HepG2 (cell line): ENCODE measurements around the gene FEV. TPM values are rescaled to one million over a fixed set of nuclear protein-coding genes. Genes with fewer than 3 reads are reported as not detected.
A peak's percentile ranks its signal among the peaks of the same experiment; 100 is the strongest.

ENCODE experiments used
- ATAC-seq: fragments of 200-7000 bp; cut with Tn5 transposase; 3 replicates; pipeline ENCODE4 v1.9.1; 2020; ENCODE audit warnings: mild to moderate bottlenecking, moderate library complexity
- BruUV-seq: library from RNA; stranded (reverse); fragments of 400-500 nt; replicated peaks from 2 replicates; lab custom pipeline; 2021; lab: Mats Ljungman, UMichigan
- CTCF ChIA-PET: fragments of 300-600 bp; formaldehyde crosslinking; extraction: SDS; loops from one replicate; lab custom pipeline; 2021; ENCODE audit warnings: low total read pairs, inconsistent platforms, low intra/inter-chr PET ratio; lab: Yijun Ruan, JAX
- POLR2A ChIA-PET: fragments of 350-600 bp; sonication (Branson Sonifier 250); formaldehyde crosslinking; loops from one replicate; lab custom pipeline; 2020; ENCODE audit warnings: antibody characterized with exemption, inconsistent platforms; lab: Yijun Ruan, JAX
- DNase-seq: peaks from one replicate; pipeline ENCODE4 v3.0.0-alpha.2; 2015; ENCODE audit warnings: low spot score
- FAIRE-seq: peaks from 3 replicates; lab custom pipeline; 2011; peaks lifted over from hg19 to GRCh38; lab: Jason Lieb, UNC
- H2AFZ ChIP-seq: one replicate; pipeline ENCODE4 v1.6.1; 2011; ENCODE audit warnings: low read length, inconsistent platforms
- H3K27ac ChIP-seq: fragments of 300-600 bp; 3 replicates; pipeline ENCODE4 v1.8.0; 2011; ENCODE audit warnings: mixed run types, mild to moderate bottlenecking, mixed read lengths, low read length, inconsistent platforms; ENCODE audit not compliant: insufficient read depth; ENCODE audit errors: extremely low read length
- H3K27me3 ChIP-seq, 2 experiments: fragments of 200-600 bp in 1 of 2; 2 replicates in 1 of 2; 3 replicates in 1 of 2; pipeline versions ENCODE4 v1.6.0 to v1.8.0; 2011; ENCODE audit warnings: low read length in 2 of 2, mild to moderate bottlenecking in 2 of 2, moderate library complexity in 2 of 2, inconsistent platforms in 1 of 2; ENCODE audit not compliant: insufficient read depth in 2 of 2, control insufficient read depth in 1 of 2
- H3K36me3 ChIP-seq, 2 experiments: fragments of 200-600 bp in 1 of 2; replicated peaks in 1 of 2; 2 replicates in 1 of 2; 3 replicates in 1 of 2; pipeline versions ENCODE4 v1.5.1 to v1.8.0; 2011; ENCODE audit warnings: low read length in 2 of 2, inconsistent platforms in 1 of 2; ENCODE audit not compliant: insufficient read depth in 2 of 2, control insufficient read depth in 1 of 2
- H3K4me1 ChIP-seq: 2 replicates; pipeline ENCODE4 v1.5.1; 2012; ENCODE audit warnings: low read length, inconsistent platforms; ENCODE audit not compliant: insufficient read depth
- H3K4me2 ChIP-seq: 2 replicates; pipeline ENCODE4 v1.6.0; 2011; ENCODE audit warnings: low read depth, low read length, inconsistent platforms
- H3K4me3 ChIP-seq, 3 experiments: fragments of 200-600 bp in 1 of 3; sonication (generic), shearing (Covaris generic) in 1 of 3; replicated peaks in 1 of 3; 2 replicates each; pipeline ENCODE4 v1.5.1; 2011 to 2016; ENCODE audit warnings: low read length in 3 of 3, inconsistent platforms in 2 of 3, low read depth in 2 of 3, mild to moderate bottlenecking in 2 of 3, control low read depth in 1 of 3, mixed read lengths in 1 of 3; ENCODE audit not compliant: insufficient read depth in 1 of 3
- H3K79me2 ChIP-seq: one replicate; pipeline ENCODE4 v1.6.1; 2011; ENCODE audit warnings: low read length, inconsistent platforms; ENCODE audit not compliant: insufficient read depth
- H3K9ac ChIP-seq: 2 replicates; pipeline ENCODE4 v1.6.0; 2011; ENCODE audit warnings: mild to moderate bottlenecking, low read depth, low read length, inconsistent platforms; ENCODE audit not compliant: insufficient read depth
- H3K9me3 ChIP-seq: 2 replicates; pipeline ENCODE4 v1.5.1; 2012; ENCODE audit warnings: mild to moderate bottlenecking, low read length
- H4K20me1 ChIP-seq: 2 replicates; pipeline ENCODE4 v1.6.0; 2011; ENCODE audit warnings: inconsistent platforms, mild to moderate bottlenecking, low read length, moderate library complexity; ENCODE audit not compliant: insufficient read depth
- AKAP8 ChIP-seq: sonication (generic); formaldehyde crosslinking; IDR thresholded peaks from 2 replicates; pipeline ENCODE4 v1.5.1; 2020; ENCODE audit warnings: mild to moderate bottlenecking, missing genetic modification reagents
- DNMT1 ChIP-seq: sonication (generic); formaldehyde crosslinking; IDR thresholded peaks from 2 replicates; pipeline ENCODE4 v1.5.1; 2020; ENCODE audit warnings: mild to moderate bottlenecking, missing genetic modification reagents
- FOXM1 ChIP-seq: sonication (generic); formaldehyde crosslinking; IDR thresholded peaks from 2 replicates; pipeline ENCODE4 v1.5.0; 2020; ENCODE audit warnings: missing genetic modification reagents
- KLF6 ChIP-seq: IDR thresholded peaks from 2 replicates; pipeline ENCODE4 v1.8.0; 2016; ENCODE audit warnings: missing biosample characterization, missing genetic modification reagents
- REPIN1 ChIP-seq: sonication (generic); formaldehyde crosslinking; IDR thresholded peaks from 2 replicates; pipeline ENCODE4 v1.8.0; 2022; ENCODE audit warnings: missing genetic modification reagents, low read depth, mild to moderate bottlenecking, borderline replicate concordance
- SALL1 ChIP-seq: sonication (generic); formaldehyde crosslinking; IDR thresholded peaks from 2 replicates; pipeline ENCODE4 v1.8.0; 2022; ENCODE audit warnings: mild to moderate bottlenecking, missing genetic modification reagents
- ZNF354B ChIP-seq: sonication (generic); formaldehyde crosslinking; IDR thresholded peaks from 2 replicates; pipeline ENCODE4 v1.8.0; 2022; ENCODE audit warnings: mild to moderate bottlenecking, missing genetic modification reagents
- ZNF672 ChIP-seq: sonication (generic); formaldehyde crosslinking; IDR thresholded peaks from 2 replicates; pipeline ENCODE4 v1.8.1; 2022; ENCODE audit warnings: missing genetic modification reagents
- ZNF839 ChIP-seq: sonication (generic); formaldehyde crosslinking; IDR thresholded peaks from 2 replicates; pipeline ENCODE4 v1.4.0; 2020; ENCODE audit warnings: missing genetic modification reagents, mild to moderate bottlenecking, borderline replicate concordance
- WGBS: methylation state at CpG from one replicate; pipeline ENCODE4 v1.1.6; 2017; ENCODE audit warnings: low lambda C conversion rate; 5-methylcytosine and 5-hydroxymethylcytosine counted together
- in situ Hi-C: cut with HindIII; loops from 2 replicates; pipeline ENCODE4 v1.10.0; 2017; ENCODE audit warnings: low pct_unique_long_range_greater_than_20kb; ENCODE audit not compliant: extremely low pct_ligation_motif_present
- intact Hi-C: fragments of 100-400 bp; cut with micrococcal nuclease; formaldehyde crosslinking; loops from one replicate; pipeline ENCODE4 v1.10.0; 2022; ENCODE audit not compliant: unreplicated experiment
- polyA plus RNA-seq, 8 experiments: library from polyadenylated mRNA; depleted of rRNA in 3 of 8; stranded (reverse) in 7 of 8; unstranded in 1 of 8; fragments of >200 nt; fragmentation: Illumina TruSeq in 4 of 8; extraction: Trizol in 4 of 8; gene quantifications; 2 replicates each; pipeline versions ENCODE4 v1.2.1 to v1.2.3, GENCODE V29; 2011 to 2016; ENCODE audit warnings: low read depth in 4 of 8, missing spikeins in 1 of 8, mixed read lengths in 1 of 8; ENCODE audit not compliant: insufficient read depth in 1 of 8
- total RNA-seq, 5 experiments: library from RNA; depleted of rRNA; stranded (reverse); fragments of >200 nt; fragmentation: Illumina TruSeq; extraction: Trizol; gene quantifications; 2 replicates each; pipeline ENCODE4 v1.2.3, GENCODE V29; 2016; ENCODE audit warnings: low read depth in 1 of 5
- TF ChIP-seq, protein P1 (sequence below): sonication (generic); formaldehyde crosslinking; conservative IDR thresholded peaks from 2 replicates; pipeline ENCODE4 v1.8.0; 2022; ENCODE audit warnings: mild to moderate bottlenecking, moderate library complexity, missing genetic modification reagents
- TF ChIP-seq, protein P2 (sequence below): sonication (generic); formaldehyde crosslinking; IDR thresholded peaks from 2 replicates; pipeline ENCODE4 v1.4.0; 2020; ENCODE audit warnings: mild to moderate bottlenecking, missing genetic modification reagents, borderline replicate concordance
- TF ChIP-seq, protein P3 (sequence below): sonication (generic); formaldehyde crosslinking; IDR thresholded peaks from 2 replicates; pipeline ENCODE4 v1.5.1; 2020; ENCODE audit warnings: missing genetic modification reagents, mild to moderate bottlenecking, borderline replicate concordance

The FEV gene
- total and polyA plus RNA-seq, 2 of the 13 experiments (the other 11 are each of a cell fraction or from before 2014, with no cell fraction given), result not detected

DNA sequence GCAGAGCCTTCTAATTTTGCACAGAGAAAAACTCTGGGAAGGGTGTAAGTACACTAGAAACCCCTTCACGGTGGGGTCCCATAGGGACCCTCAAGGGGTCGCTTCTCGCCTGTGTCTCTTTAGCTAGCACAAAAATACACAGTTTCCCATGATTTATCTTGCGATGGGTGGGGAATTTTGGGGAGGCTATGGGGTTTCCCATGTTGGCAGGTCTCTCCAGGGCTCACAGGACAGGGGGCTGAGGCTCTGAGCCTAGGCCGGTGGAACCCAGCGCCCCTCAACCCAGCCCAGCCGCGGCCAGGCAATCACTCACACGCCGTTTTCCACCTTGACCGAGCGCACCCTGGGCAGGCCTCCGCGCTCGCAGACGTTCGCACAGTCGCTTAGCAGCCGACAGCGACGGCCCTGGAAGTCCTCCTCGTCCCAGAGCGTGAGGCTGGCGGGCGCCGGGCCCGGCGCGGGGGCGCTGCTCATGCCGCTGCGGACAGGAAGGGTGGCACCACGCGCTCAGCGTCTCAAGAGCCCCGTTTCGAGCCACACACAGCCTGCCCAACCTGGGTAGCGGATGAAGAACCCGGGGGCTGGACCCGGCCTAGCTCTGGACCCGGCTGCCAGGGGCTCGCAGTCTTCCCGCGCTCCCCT is 7.8 kb upstream of the FEV start:
- no peak overlapping the region for H3K27ac ChIP-seq
- H3K9me3 ChIP-seq, result no peaks in the 10 kb centered on the region
- peak overlapping the region; percentile 61; the same call in 1 of the 2 replicates for H3K4me2 ChIP-seq
- WGBS, result 8% methylated on average over 20 of the region's 44 CpGs
- peaks cover 37 to 96% of the 10 kb centered on the region in 2 experiments for H3K27me3 ChIP-seq
- peak; percentile 48 for ATAC-seq
- DNase-seq, result no peak
- peaks cover 25% of the 10 kb centered on the region; the same call in 1 of the 2 replicates for H4K20me1 ChIP-seq
- CTCF ChIA-PET, result interaction anchor here (1.2 to 1.7 kb wide), 2 partner anchors 13 to 127 kb away, joined by 3 to 7 read pairs; no protein-coding TSS in a partner anchor
- no peak overlapping the region for H3K9ac ChIP-seq
- peak overlapping the region in 1 of 3 experiments; percentile 25; a peak in 1 of 6 replicates for H3K4me3 ChIP-seq
- H3K4me1 ChIP-seq, result peaks cover 20% of the 10 kb centered on the region
- BruUV-seq, result no TSS peak
- H3K79me2 ChIP-seq, result no peaks in the 10 kb centered on the region
- FAIRE-seq, result no peak
- H2AFZ ChIP-seq, result no peak overlapping the region
- POLR2A ChIA-PET, result no interaction called here
- intact Hi-C loops, result no loop called here
- no peaks in the 10 kb centered on the region for H3K36me3 ChIP-seq
- in situ Hi-C loops, result no loop called here
- TF ChIP-seq, protein P1, sequence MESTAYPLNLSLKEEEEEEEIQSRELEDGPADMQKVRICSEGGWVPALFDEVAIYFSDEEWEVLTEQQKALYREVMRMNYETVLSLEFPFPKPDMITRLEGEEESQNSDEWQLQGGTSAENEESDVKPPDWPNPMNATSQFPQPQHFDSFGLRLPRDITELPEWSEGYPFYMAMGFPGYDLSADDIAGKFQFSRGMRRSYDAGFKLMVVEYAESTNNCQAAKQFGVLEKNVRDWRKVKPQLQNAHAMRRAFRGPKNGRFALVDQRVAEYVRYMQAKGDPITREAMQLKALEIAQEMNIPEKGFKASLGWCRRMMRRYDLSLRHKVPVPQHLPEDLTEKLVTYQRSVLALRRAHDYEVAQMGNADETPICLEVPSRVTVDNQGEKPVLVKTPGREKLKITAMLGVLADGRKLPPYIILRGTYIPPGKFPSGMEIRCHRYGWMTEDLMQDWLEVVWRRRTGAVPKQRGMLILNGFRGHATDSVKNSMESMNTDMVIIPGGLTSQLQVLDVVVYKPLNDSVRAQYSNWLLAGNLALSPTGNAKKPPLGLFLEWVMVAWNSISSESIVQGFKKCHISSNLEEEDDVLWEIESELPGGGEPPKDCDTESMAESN (CRISPR knock-in tag), result no peak
- TF ChIP-seq REPIN1 (CRISPR knock-in tag) (no peak), FOXM1 (CRISPR knock-in tag) (no peak), AKAP8 (CRISPR knock-in tag) (no peak), SALL1 (CRISPR knock-in tag) (no peak; the same call in 1 of the 2 replicates), DNMT1 (CRISPR knock-in tag) (no peak), ZNF839 (CRISPR knock-in tag) (no peak), ZNF672 (no peak), KLF6 (CRISPR knock-in tag) (no peak), ZNF354B (CRISPR knock-in tag) (no peak)
- TF ChIP-seq, protein P2, sequence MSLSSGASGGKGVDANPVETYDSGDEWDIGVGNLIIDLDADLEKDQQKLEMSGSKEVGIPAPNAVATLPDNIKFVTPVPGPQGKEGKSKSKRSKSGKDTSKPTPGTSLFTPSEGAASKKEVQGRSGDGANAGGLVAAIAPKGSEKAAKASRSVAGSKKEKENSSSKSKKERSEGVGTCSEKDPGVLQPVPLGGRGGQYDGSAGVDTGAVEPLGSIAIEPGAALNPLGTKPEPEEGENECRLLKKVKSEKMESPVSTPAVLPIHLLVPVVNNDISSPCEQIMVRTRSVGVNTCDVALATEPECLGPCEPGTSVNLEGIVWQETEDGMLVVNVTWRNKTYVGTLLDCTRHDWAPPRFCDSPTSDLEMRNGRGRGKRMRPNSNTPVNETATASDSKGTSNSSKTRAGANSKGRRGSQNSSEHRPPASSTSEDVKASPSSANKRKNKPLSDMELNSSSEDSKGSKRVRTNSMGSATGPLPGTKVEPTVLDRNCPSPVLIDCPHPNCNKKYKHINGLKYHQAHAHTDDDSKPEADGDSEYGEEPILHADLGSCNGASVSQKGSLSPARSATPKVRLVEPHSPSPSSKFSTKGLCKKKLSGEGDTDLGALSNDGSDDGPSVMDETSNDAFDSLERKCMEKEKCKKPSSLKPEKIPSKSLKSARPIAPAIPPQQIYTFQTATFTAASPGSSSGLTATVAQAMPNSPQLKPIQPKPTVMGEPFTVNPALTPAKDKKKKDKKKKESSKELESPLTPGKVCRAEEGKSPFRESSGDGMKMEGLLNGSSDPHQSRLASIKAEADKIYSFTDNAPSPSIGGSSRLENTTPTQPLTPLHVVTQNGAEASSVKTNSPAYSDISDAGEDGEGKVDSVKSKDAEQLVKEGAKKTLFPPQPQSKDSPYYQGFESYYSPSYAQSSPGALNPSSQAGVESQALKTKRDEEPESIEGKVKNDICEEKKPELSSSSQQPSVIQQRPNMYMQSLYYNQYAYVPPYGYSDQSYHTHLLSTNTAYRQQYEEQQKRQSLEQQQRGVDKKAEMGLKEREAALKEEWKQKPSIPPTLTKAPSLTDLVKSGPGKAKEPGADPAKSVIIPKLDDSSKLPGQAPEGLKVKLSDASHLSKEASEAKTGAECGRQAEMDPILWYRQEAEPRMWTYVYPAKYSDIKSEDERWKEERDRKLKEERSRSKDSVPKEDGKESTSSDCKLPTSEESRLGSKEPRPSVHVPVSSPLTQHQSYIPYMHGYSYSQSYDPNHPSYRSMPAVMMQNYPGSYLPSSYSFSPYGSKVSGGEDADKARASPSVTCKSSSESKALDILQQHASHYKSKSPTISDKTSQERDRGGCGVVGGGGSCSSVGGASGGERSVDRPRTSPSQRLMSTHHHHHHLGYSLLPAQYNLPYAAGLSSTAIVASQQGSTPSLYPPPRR, result peak; percentile 46; the same call in 1 of the 2 replicates
- TF ChIP-seq, protein P3, sequence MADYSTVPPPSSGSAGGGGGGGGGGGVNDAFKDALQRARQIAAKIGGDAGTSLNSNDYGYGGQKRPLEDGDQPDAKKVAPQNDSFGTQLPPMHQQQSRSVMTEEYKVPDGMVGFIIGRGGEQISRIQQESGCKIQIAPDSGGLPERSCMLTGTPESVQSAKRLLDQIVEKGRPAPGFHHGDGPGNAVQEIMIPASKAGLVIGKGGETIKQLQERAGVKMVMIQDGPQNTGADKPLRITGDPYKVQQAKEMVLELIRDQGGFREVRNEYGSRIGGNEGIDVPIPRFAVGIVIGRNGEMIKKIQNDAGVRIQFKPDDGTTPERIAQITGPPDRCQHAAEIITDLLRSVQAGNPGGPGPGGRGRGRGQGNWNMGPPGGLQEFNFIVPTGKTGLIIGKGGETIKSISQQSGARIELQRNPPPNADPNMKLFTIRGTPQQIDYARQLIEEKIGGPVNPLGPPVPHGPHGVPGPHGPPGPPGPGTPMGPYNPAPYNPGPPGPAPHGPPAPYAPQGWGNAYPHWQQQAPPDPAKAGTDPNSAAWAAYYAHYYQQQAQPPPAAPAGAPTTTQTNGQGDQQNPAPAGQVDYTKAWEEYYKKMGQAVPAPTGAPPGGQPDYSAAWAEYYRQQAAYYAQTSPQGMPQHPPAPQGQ (CRISPR knock-in tag), result no peak
